Measurements from ENCODE around the gene LDB2. TPM values are rescaled to one million over a fixed set of nuclear protein-coding genes. Genes with fewer than 3 reads are reported as not detected.

LDB2 gene
- total RNA-seq, 1 experiment from 2014 or later: not detected

DNA sequence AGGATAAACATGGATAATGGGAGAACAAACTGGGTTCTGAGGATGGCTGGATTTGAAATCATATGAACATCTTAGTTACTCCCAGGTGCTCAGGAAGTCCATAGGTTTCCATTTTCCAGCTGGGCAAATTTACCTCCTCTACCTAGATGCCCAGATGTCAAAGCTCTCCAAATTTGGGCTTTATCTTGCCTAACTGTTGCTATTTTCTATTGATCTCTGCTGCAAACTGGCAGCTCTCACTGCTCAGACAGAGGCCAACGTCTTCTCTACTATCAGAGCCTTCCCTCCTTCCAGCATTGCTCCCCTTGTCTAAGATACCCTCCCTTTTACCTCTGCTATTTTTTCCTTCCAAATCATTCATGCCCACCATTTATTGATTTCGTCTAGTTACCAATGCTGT, 62.1 kb downstream of the LDB2 start:
- Mint-ChIP-seq H3K9me3 (ENCODE audit: low read depth, unreplicated experiment) (no peaks in the 10 kb centered on the region), H3K4me3 (ENCODE audit: low read depth, unreplicated experiment) (no peak overlapping the region), H3K4me1 (ENCODE audit: low read depth, unreplicated experiment) (no peaks in the 10 kb centered on the region), H3K27ac (ENCODE audit: unreplicated experiment) (no peak overlapping the region), H3K27me3 (ENCODE audit: unreplicated experiment) (no peaks in the 10 kb centered on the region), H3K36me3 (ENCODE audit: insufficient read depth, unreplicated experiment) (no peaks in the 10 kb centered on the region)
- intact Hi-C loops (cut with micrococcal nuclease; ENCODE audit: unreplicated experiment): no loop called here
- BruUV-seq (replicated peaks): no TSS peak
- CTCF ChIA-PET: no interaction called here
- no peak for DNase-seq
- no peak for TF ChIP-seq CTCF (IDR thresholded peaks at IDR 0.05; ENCODE audit: unreplicated experiment)

GRCh38 chr4:16835597-16836247, 62.7 kb downstream of the LDB2 start:
- H3K27ac Mint-ChIP-seq (ENCODE audit: unreplicated experiment): no peak overlapping the region
- TF ChIP-seq CTCF (IDR thresholded peaks at IDR 0.05; ENCODE audit: unreplicated experiment): no peak

GRCh38 chr4:16834814-16835213, 63.6 kb downstream of the LDB2 start:
- H3K27ac Mint-ChIP-seq (ENCODE audit: unreplicated experiment): no peak overlapping the region
- BruUV-seq (replicated peaks): no TSS peak
- no peaks in the 10 kb centered on the region for H3K27me3 Mint-ChIP-seq (ENCODE audit: unreplicated experiment)
- no peaks in the 10 kb centered on the region for H3K9me3 Mint-ChIP-seq (ENCODE audit: low read depth, unreplicated experiment)
- TF ChIP-seq CTCF (IDR thresholded peaks at IDR 0.05; ENCODE audit: unreplicated experiment): no peak
- no peaks in the 10 kb centered on the region for H3K4me1 Mint-ChIP-seq (ENCODE audit: low read depth, unreplicated experiment)
- CTCF ChIA-PET: no interaction called here
- intact Hi-C loops (cut with micrococcal nuclease; ENCODE audit: unreplicated experiment): no loop called here
- no peaks in the 10 kb centered on the region for H3K36me3 Mint-ChIP-seq (ENCODE audit: insufficient read depth, unreplicated experiment)
- no peak for DNase-seq
- H3K4me3 Mint-ChIP-seq (ENCODE audit: low read depth, unreplicated experiment): no peak overlapping the region

More at GRCh38 chr4:16835597-16836247, 62.7 kb downstream of the LDB2 start:
- H3K9me3 Mint-ChIP-seq (ENCODE audit: low read depth, unreplicated experiment): no peaks in the 10 kb centered on the region
- no peak overlapping the region for H3K4me3 Mint-ChIP-seq (ENCODE audit: low read depth, unreplicated experiment)
- H3K4me1 Mint-ChIP-seq (ENCODE audit: low read depth, unreplicated experiment): no peaks in the 10 kb centered on the region
- no peaks in the 10 kb centered on the region for H3K27me3 Mint-ChIP-seq (ENCODE audit: unreplicated experiment)
- intact Hi-C loops (cut with micrococcal nuclease; ENCODE audit: unreplicated experiment): no loop called here
- BruUV-seq (replicated peaks): no TSS peak
- no peaks in the 10 kb centered on the region for H3K36me3 Mint-ChIP-seq (ENCODE audit: insufficient read depth, unreplicated experiment)
- CTCF ChIA-PET: no interaction called here
- no peak for DNase-seq

DNA sequence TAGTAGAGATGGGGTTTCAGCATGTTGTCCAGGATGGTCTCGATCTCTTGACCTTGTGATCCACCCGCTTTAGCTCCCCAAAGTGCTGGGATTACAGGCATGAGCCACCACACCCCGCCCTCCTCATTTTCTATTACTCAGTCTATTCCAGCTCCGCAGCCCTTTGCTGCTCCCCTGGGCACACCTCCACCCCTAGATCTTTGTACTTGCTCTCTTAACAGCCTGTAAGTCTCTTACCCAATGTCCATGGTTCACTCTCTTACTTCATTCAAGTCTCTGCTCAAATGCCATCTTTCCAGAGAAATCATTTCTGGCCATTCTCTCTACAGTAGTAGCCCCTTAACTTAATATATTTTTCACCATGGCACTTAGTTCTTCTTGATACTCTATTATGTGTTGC, 64.7 kb downstream of the LDB2 start:
- Mint-ChIP-seq H3K36me3 (ENCODE audit: insufficient read depth, unreplicated experiment) (no peaks in the 10 kb centered on the region), H3K4me3 (ENCODE audit: low read depth, unreplicated experiment) (no peak overlapping the region), H3K4me1 (ENCODE audit: low read depth, unreplicated experiment) (no peaks in the 10 kb centered on the region), H3K27ac (ENCODE audit: unreplicated experiment) (no peak overlapping the region), H3K27me3 (ENCODE audit: unreplicated experiment) (peaks cover 4% of the 10 kb centered on the region), H3K9me3 (ENCODE audit: low read depth, unreplicated experiment) (no peaks in the 10 kb centered on the region)
- no TSS peak for BruUV-seq (replicated peaks)
- no peak for TF ChIP-seq CTCF (IDR thresholded peaks at IDR 0.05; ENCODE audit: unreplicated experiment)
- CTCF ChIA-PET: no interaction called here
- intact Hi-C loops (cut with micrococcal nuclease; ENCODE audit: unreplicated experiment): no loop called here
- no peak for DNase-seq

Measured in Calu3 (cell line).